ENCODE measurements around the gene PHLDA2. TPM values are rescaled to one million over a fixed set of nuclear protein-coding genes. Genes with fewer than 3 reads are reported as not detected.

PHLDA2 gene
- total and polyA plus RNA-seq, 2 donors (not counting 3 experiments of a cell fraction or from before 2014, with no cell fraction given), result 38.5 to 44.5 TPM

- Histone ChIP-seq H3K79me2 (ENCODE audit: control insufficient read depth, insufficient read depth, low read length) (no peaks in the 10 kb centered on the region), H3K9ac (replicated peaks; ENCODE audit: extremely low read depth, insufficient read depth, low read length) (no peak overlapping the region), H3K27ac (ENCODE audit: insufficient read depth, low read depth, low read length) (no peak overlapping the region), H3K4me2 (ENCODE audit: insufficient read depth, low read length) (no peak overlapping the region), H3K27me3 (ENCODE audit: control insufficient read depth in 2 of 2, insufficient read depth in 2 of 2, low read length in 2 of 2) (peaks cover 3 to 14% of the 10 kb centered on the region in 2 experiments), H3K36me3 (ENCODE audit: control insufficient read depth in 2 of 2, extremely low read depth in 1 of 2, insufficient read depth in 2 of 2, low read length in 2 of 2) (no peaks in the 10 kb centered on the region), H2AFZ (ENCODE audit: low read depth, low read length) (no peak overlapping the region), H3K4me3 (replicated peaks in 1 of 3; ENCODE audit: insufficient read depth in 1 of 3, low read depth in 1 of 3, low read length in 3 of 3) (no peak overlapping the region), H3K9me3 (replicated peaks; ENCODE audit: control insufficient read depth, insufficient read depth, low read length) (no peaks in the 10 kb centered on the region), H3K4me1 (ENCODE audit: control insufficient read depth, extremely low read depth, insufficient read depth, low read length) (peaks cover 8% of the 10 kb centered on the region), H4K20me1 (replicated peaks; ENCODE audit: control insufficient read depth, extremely low read depth, insufficient read depth, low read length) (no peaks in the 10 kb centered on the region), H3K9me1 (replicated peaks; ENCODE audit: control insufficient read depth, extremely low read depth, insufficient read depth, low read length) (no peaks in the 10 kb centered on the region)
- intact Hi-C loops (cut with micrococcal nuclease) (loop anchor here (10.0 kb wide), 2 partner anchors 107 to 577 kb away; partner anchors contain the start of genes C11orf21 and TSPAN32), dilution Hi-C loops (cut with MboI; ENCODE audit: extremely low pct_ligation_motif_present, low sequenced_read_pairs) (no loop called here)
- FAIRE-seq (no peak), DNase-seq (ENCODE audit: low read depth, low spot score) (no peak)
- no TSS peak for BruUV-seq (replicated peaks)
- no peak for TF ChIP-seq MAX (IDR thresholded peaks at IDR 0.05; ENCODE audit: insufficient read depth, insufficient read length)
- no peak for TF ChIP-seq FOS (IDR thresholded peaks at IDR 0.05; ENCODE audit: borderline replicate concordance, insufficient read depth, low read length)
- no peak for TF ChIP-seq JUN (IDR thresholded peaks at IDR 0.05; ENCODE audit: borderline replicate concordance, insufficient read depth, insufficient read length, low read depth)
- no peak for TF ChIP-seq EZH2 (IDR thresholded peaks at IDR 0.05; ENCODE audit: borderline replicate concordance, low read depth, low read length, severe bottlenecking)
- no peak for TF ChIP-seq CTCF (IDR thresholded peaks at IDR 0.05; ENCODE audit: extremely low read depth in 1 of 2, insufficient read depth in 1 of 2, low read depth in 1 of 2, low read length in 2 of 2)
- TF ChIP-seq POLR2A (IDR thresholded peaks at IDR 0.05; ENCODE audit: low read depth, low read length), result no peak
- no peak for TF ChIP-seq MYC (IDR thresholded peaks at IDR 0.05; ENCODE audit: low read depth, low read length)
- TF ChIP-seq POLR2AphosphoS5 (IDR thresholded peaks at IDR 0.05; ENCODE audit: insufficient read depth, low read depth, low read length), result no peak
- TF ChIP-seq GATA2 (IDR thresholded peaks at IDR 0.05; ENCODE audit: insufficient read depth, insufficient read length, low read depth, low read length), result no peak
- ChIA-PET POLR2A (no interaction called here), CTCF (interaction anchor here (1.1 to 16.2 kb wide), 3 partner anchors 9 to 347 kb away, joined by 3 to 711 read pairs (median 4); no protein-coding TSS in a partner anchor)
Measured at GRCh38 chr11:2881076-2881980, 47.9 kb downstream of the PHLDA2 start.

Measured in endothelial cell of umbilical vein (primary cell).